ENCODE results near the gene TICRR.

TICRR gene

GRCh38 chr15:89611317-89611716, 36.0 kb downstream of the TICRR start:
- no peak overlapping the region for H4K8ac ChIP-seq (ENCODE audit: low read depth, low read length)
- H3K27me3 ChIP-seq (ENCODE audit: insufficient read depth, low read length): no peaks in the 10 kb centered on the region
- H3K9ac ChIP-seq (ENCODE audit: low read length): no peak overlapping the region
- no peak overlapping the region for H2BK5ac ChIP-seq (ENCODE audit: low read depth, low read length, poor library complexity)
- H3K79me1 ChIP-seq (ENCODE audit: low read length): no peaks in the 10 kb centered on the region
- no peaks in the 10 kb centered on the region for H3K79me2 ChIP-seq (ENCODE audit: control insufficient read depth, insufficient read depth, low read length, poor library complexity)
- no CpG with 5 or more reads among the region's 2 CpGs for WGBS (ENCODE audit: extremely low coverage, insufficient coverage, insufficient read length)
- H3K18ac ChIP-seq (ENCODE audit: low read length): no peak overlapping the region
- H3K9me3 ChIP-seq (ENCODE audit: insufficient read depth, low read depth, low read length): peaks cover 2% of the 10 kb centered on the region
- no peak overlapping the region for H4K91ac ChIP-seq (ENCODE audit: low read depth, low read length)
- no peak overlapping the region for H3K14ac ChIP-seq (ENCODE audit: low read length)
- no peak for DNase-seq
- H3K4me2 ChIP-seq (ENCODE audit: low read length): no peak overlapping the region
- H3K23ac ChIP-seq (ENCODE audit: low read length): no peak overlapping the region
- no peak overlapping the region for H2AK5ac ChIP-seq (ENCODE audit: low read length)
- H4K12ac ChIP-seq (ENCODE audit: low read depth, low read length): no peak overlapping the region
- no peak overlapping the region for H3K27ac ChIP-seq (ENCODE audit: low read depth, low read length)
- H2AFZ ChIP-seq (ENCODE audit: insufficient read depth, low read length, poor library complexity): no peak overlapping the region
- no peaks in the 10 kb centered on the region for H3K4me1 ChIP-seq (ENCODE audit: control insufficient read depth in 1 of 2, insufficient read depth in 2 of 2, low read length in 2 of 2)
- H3K4ac ChIP-seq (ENCODE audit: low read depth, low read length): no peak overlapping the region
- H3K36me3 ChIP-seq (ENCODE audit: control insufficient read depth in 1 of 2, insufficient read depth in 2 of 2, low read length in 2 of 2): peaks cover 4 to 26% of the 10 kb centered on the region in 2 experiments
- no peak overlapping the region for H3K4me3 ChIP-seq (ENCODE audit: low read depth, low read length)
- H2BK120ac ChIP-seq (ENCODE audit: insufficient read depth, low read length, poor library complexity): no peak overlapping the region
- H2BK12ac ChIP-seq (ENCODE audit: low read length): no peak overlapping the region

- Histone ChIP-seq H3K14ac (ENCODE audit: low read length) (no peak overlapping the region), H3K18ac (ENCODE audit: low read length) (no peak overlapping the region), H3K79me1 (ENCODE audit: low read length) (no peaks in the 10 kb centered on the region), H3K79me2 (ENCODE audit: control insufficient read depth, insufficient read depth, low read length, poor library complexity) (no peaks in the 10 kb centered on the region), H3K36me3 (ENCODE audit: control insufficient read depth in 1 of 2, insufficient read depth in 2 of 2, low read length in 2 of 2) (peaks cover 11 to 34% of the 10 kb centered on the region in 2 experiments), H3K9ac (ENCODE audit: low read length) (no peak overlapping the region), H2AK5ac (ENCODE audit: low read length) (no peak overlapping the region), H3K4me1 (ENCODE audit: control insufficient read depth in 1 of 2, insufficient read depth in 2 of 2, low read length in 2 of 2) (no peaks in the 10 kb centered on the region), H3K4me2 (ENCODE audit: low read length) (no peak overlapping the region), H4K8ac (ENCODE audit: low read depth, low read length) (no peak overlapping the region), H3K4me3 (ENCODE audit: low read depth, low read length) (no peak overlapping the region), H3K23ac (ENCODE audit: low read length) (no peak overlapping the region), H2BK120ac (ENCODE audit: insufficient read depth, low read length, poor library complexity) (no peak overlapping the region), H3K9me3 (ENCODE audit: insufficient read depth, low read depth, low read length) (peaks cover 2% of the 10 kb centered on the region), H2BK5ac (ENCODE audit: low read depth, low read length, poor library complexity) (no peak overlapping the region), H4K91ac (ENCODE audit: low read depth, low read length) (no peak overlapping the region), H4K12ac (ENCODE audit: low read depth, low read length) (no peak overlapping the region), H3K27ac (ENCODE audit: low read depth, low read length) (no peak overlapping the region), H2AFZ (ENCODE audit: insufficient read depth, low read length, poor library complexity) (no peak overlapping the region), H3K4ac (ENCODE audit: low read depth, low read length) (no peak overlapping the region), H3K27me3 (ENCODE audit: insufficient read depth, low read length) (no peaks in the 10 kb centered on the region), H2BK12ac (ENCODE audit: low read length) (no peak overlapping the region)
- DNase-seq: no peak
- WGBS (ENCODE audit: extremely low coverage, insufficient coverage, insufficient read length): no CpG with 5 or more reads among the region's 2 CpGs
Measured at GRCh38 chr15:89613031-89613430, 37.8 kb downstream of the TICRR start.

GRCh38 chr15:89614164-89614563, 38.9 kb downstream of the TICRR start:
- Histone ChIP-seq H3K27me3 (ENCODE audit: insufficient read depth, low read length) (no peaks in the 10 kb centered on the region), H3K4me1 (ENCODE audit: control insufficient read depth in 1 of 2, insufficient read depth in 2 of 2, low read length in 2 of 2) (no peaks in the 10 kb centered on the region), H2BK5ac (ENCODE audit: low read depth, low read length, poor library complexity) (no peak overlapping the region), H4K12ac (ENCODE audit: low read depth, low read length) (no peak overlapping the region), H2AFZ (ENCODE audit: insufficient read depth, low read length, poor library complexity) (no peak overlapping the region), H4K91ac (ENCODE audit: low read depth, low read length) (no peak overlapping the region), H3K79me2 (ENCODE audit: control insufficient read depth, insufficient read depth, low read length, poor library complexity) (no peaks in the 10 kb centered on the region), H3K27ac (ENCODE audit: low read depth, low read length) (no peak overlapping the region), H3K4ac (ENCODE audit: low read depth, low read length) (no peak overlapping the region), H3K14ac (ENCODE audit: low read length) (no peak overlapping the region), H3K36me3 (ENCODE audit: control insufficient read depth in 1 of 2, insufficient read depth in 2 of 2, low read length in 2 of 2) (peaks cover 17 to 31% of the 10 kb centered on the region in 2 experiments), H3K79me1 (ENCODE audit: low read length) (no peaks in the 10 kb centered on the region), H3K23ac (ENCODE audit: low read length) (no peak overlapping the region), H2AK5ac (ENCODE audit: low read length) (no peak overlapping the region), H3K9ac (ENCODE audit: low read length) (no peak overlapping the region), H3K18ac (ENCODE audit: low read length) (no peak overlapping the region), H2BK120ac (ENCODE audit: insufficient read depth, low read length, poor library complexity) (no peak overlapping the region), H4K8ac (ENCODE audit: low read depth, low read length) (no peak overlapping the region), H3K4me3 (ENCODE audit: low read depth, low read length) (no peak overlapping the region), H2BK12ac (ENCODE audit: low read length) (no peak overlapping the region), H3K4me2 (ENCODE audit: low read length) (no peak overlapping the region), H3K9me3 (ENCODE audit: insufficient read depth, low read depth, low read length) (peaks cover 2% of the 10 kb centered on the region)
- DNase-seq: no peak
- no CpG with 5 or more reads among the region's 1 CpG for WGBS (ENCODE audit: extremely low coverage, insufficient coverage, insufficient read length)

DNA sequence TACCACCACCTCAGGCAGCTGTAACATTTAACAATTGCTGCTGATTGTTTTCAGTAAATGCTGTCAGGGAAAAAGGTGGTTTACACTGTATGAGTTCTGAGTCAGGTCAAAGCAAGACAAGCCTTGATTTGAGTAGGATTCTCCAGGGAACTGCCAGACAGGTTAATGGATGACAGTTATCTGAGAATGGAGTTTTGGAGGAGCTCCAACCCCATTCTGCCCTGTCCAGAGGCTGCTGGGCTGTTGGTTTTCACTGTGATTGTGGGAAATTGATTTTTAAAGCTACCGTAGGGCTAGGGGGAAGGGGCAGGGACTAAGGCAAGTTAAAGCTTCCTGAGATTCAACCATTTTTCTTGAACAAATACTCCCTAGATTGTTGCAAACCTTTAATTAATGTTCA, 39.9 kb downstream of the TICRR start:
- WGBS (ENCODE audit: extremely low coverage, insufficient coverage, insufficient read length): no CpG with 5 or more reads among the region's 1 CpG
- Histone ChIP-seq H2BK5ac (ENCODE audit: low read depth, low read length, poor library complexity) (no peak overlapping the region), H3K27me3 (ENCODE audit: insufficient read depth, low read length) (no peaks in the 10 kb centered on the region)

More for the DNA sequence above, 39.9 kb downstream of the TICRR start:
- H4K8ac ChIP-seq (ENCODE audit: low read depth, low read length): no peak overlapping the region
- no peaks in the 10 kb centered on the region for H3K4me1 ChIP-seq (ENCODE audit: control insufficient read depth in 1 of 2, insufficient read depth in 2 of 2, low read length in 2 of 2)
- H2AFZ ChIP-seq (ENCODE audit: insufficient read depth, low read length, poor library complexity): no peak overlapping the region
- no peak overlapping the region for H3K4me2 ChIP-seq (ENCODE audit: low read length)
- no peak overlapping the region for H3K23ac ChIP-seq (ENCODE audit: low read length)
- H4K12ac ChIP-seq (ENCODE audit: low read depth, low read length): no peak overlapping the region
- H3K18ac ChIP-seq (ENCODE audit: low read length): no peak overlapping the region
- H2BK120ac ChIP-seq (ENCODE audit: insufficient read depth, low read length, poor library complexity): no peak overlapping the region
- no peak overlapping the region for H2AK5ac ChIP-seq (ENCODE audit: low read length)
- H4K91ac ChIP-seq (ENCODE audit: low read depth, low read length): no peak overlapping the region
- no peak for DNase-seq
- no peak overlapping the region for H3K9ac ChIP-seq (ENCODE audit: low read length)
- no peak overlapping the region for H3K27ac ChIP-seq (ENCODE audit: low read depth, low read length)
- H2BK12ac ChIP-seq (ENCODE audit: low read length): no peak overlapping the region
- no peaks in the 10 kb centered on the region for H3K79me2 ChIP-seq (ENCODE audit: control insufficient read depth, insufficient read depth, low read length, poor library complexity)
- H3K79me1 ChIP-seq (ENCODE audit: low read length): no peaks in the 10 kb centered on the region
- no peak overlapping the region for H3K14ac ChIP-seq (ENCODE audit: low read length)
- no peak overlapping the region for H3K4ac ChIP-seq (ENCODE audit: low read depth, low read length)
- peaks cover 2% of the 10 kb centered on the region for H3K9me3 ChIP-seq (ENCODE audit: insufficient read depth, low read depth, low read length)
- H3K4me3 ChIP-seq (ENCODE audit: low read depth, low read length): no peak overlapping the region
- H3K36me3 ChIP-seq (ENCODE audit: control insufficient read depth in 1 of 2, insufficient read depth in 2 of 2, low read length in 2 of 2): peaks cover 20 to 34% of the 10 kb centered on the region in 2 experiments

Data from trophoblast cell (in vitro differentiated cells and primary cell).